H1 (cell line): ENCODE data around the gene UTS2R. TPM values are rescaled to one million over a fixed set of nuclear protein-coding genes. Genes with fewer than 3 reads are reported as not detected.

Experiments
- CHD1 ChIP-seq: IDR thresholded peaks from 2 replicates; pipeline ENCODE4 v1.6.1; 2012; ENCODE audit warnings: low read depth, low read length, improper control_type of control experiment
- CHD2 ChIP-seq: IDR thresholded peaks from 2 replicates; pipeline ENCODE4 v1.6.1; 2012; ENCODE audit warnings: low read length, improper control_type of control experiment
- EP300 ChIP-seq, 2 experiments: IDR thresholded peaks; 1 replicate in 1 of 2; 2 replicates in 1 of 2; pipeline ENCODE4 v1.6.1; 2011 to 2012; ENCODE audit warnings: low read depth in 2 of 2, low read length in 2 of 2, mild to moderate bottlenecking in 2 of 2, borderline replicate concordance in 1 of 2, inconsistent platforms in 1 of 2, moderate library complexity in 1 of 2
- GTF2F1 ChIP-seq: IDR thresholded peaks from 2 replicates; pipeline ENCODE4 v1.6.1; 2012; ENCODE audit warnings: low read depth, low read length, improper control_type of control experiment, borderline replicate concordance
- HDAC6 ChIP-seq: IDR thresholded peaks from one replicate; pipeline ENCODE4 v1.7.1; 2012; ENCODE audit warnings: low read depth, mild to moderate bottlenecking, inconsistent platforms, low read length, moderate library complexity
- SAP30 ChIP-seq: fragments of 300-600 bp; sonication (generic); IDR thresholded peaks from 2 replicates; pipeline ENCODE4 v1.7.1; 2012; ENCODE audit warnings: low read length, moderate library complexity, mild to moderate bottlenecking, inconsistent platforms; ENCODE audit not compliant: insufficient read depth, insufficient replicate concordance
- SIN3A ChIP-seq, 2 experiments: IDR thresholded peaks in 1 of 2; conservative IDR thresholded peaks in 1 of 2; 2 replicates each; pipeline ENCODE4 v1.6.1; 2011 to 2012; ENCODE audit warnings: low read length in 2 of 2, improper control_type of control experiment in 1 of 2, low read depth in 1 of 2, mild to moderate bottlenecking in 1 of 2
- SRF ChIP-seq: IDR thresholded peaks from 2 replicates; pipeline ENCODE4 v1.6.1; 2011; ENCODE audit warnings: mild to moderate bottlenecking, low read depth, low read length, moderate library complexity
- TEAD4 ChIP-seq: IDR thresholded peaks from 2 replicates; pipeline ENCODE4 v1.6.1; 2012; ENCODE audit warnings: low read depth, low read length, inconsistent platforms, mixed read lengths
- YY1 ChIP-seq: IDR thresholded peaks from 2 replicates; pipeline ENCODE4 v1.6.1; 2011; ENCODE audit warnings: low read depth, mild to moderate bottlenecking, low read length
- polyA plus RNA-seq, 7 experiments: library from polyadenylated mRNA; depleted of rRNA in 3 of 7; stranded (reverse) in 5 of 7; unstranded in 2 of 7; fragments of >200 nt in 5 of 7; fragments of 200-250 nt in 2 of 7; gene quantifications; 1 replicate in 5 of 7; 2 replicates in 1 of 7; 4 replicates in 1 of 7; pipeline versions ENCODE4 v1.2.1 to v1.2.3, GENCODE V29; 2011 to 2013; ENCODE audit warnings: missing spikeins in 2 of 7, mixed read lengths in 2 of 7
- total RNA-seq: library from RNA; stranded (reverse); fragmentation: NEBNext Ultra II Directional; extraction: Animal tissue kit (Norgen Biotek cat#: 25700); gene quantifications from 2 replicates; pipeline ENCODE4 v1.2.1, GENCODE V29; 2021
- TF ChIP-seq, protein P1 (sequence below): fragments of 300-600 bp; sonication (generic); IDR thresholded peaks from 2 replicates; pipeline ENCODE4 v1.7.1; 2012; ENCODE audit warnings: low read length, moderate library complexity, mild to moderate bottlenecking, inconsistent platforms; ENCODE audit not compliant: insufficient replicate concordance

UTS2R gene
- total and polyA plus RNA-seq, 2 of the 8 experiments (the other 6 are each of a cell fraction or from before 2014, with no cell fraction given) = 0.27 TPM; not detected in 1

DNA sequence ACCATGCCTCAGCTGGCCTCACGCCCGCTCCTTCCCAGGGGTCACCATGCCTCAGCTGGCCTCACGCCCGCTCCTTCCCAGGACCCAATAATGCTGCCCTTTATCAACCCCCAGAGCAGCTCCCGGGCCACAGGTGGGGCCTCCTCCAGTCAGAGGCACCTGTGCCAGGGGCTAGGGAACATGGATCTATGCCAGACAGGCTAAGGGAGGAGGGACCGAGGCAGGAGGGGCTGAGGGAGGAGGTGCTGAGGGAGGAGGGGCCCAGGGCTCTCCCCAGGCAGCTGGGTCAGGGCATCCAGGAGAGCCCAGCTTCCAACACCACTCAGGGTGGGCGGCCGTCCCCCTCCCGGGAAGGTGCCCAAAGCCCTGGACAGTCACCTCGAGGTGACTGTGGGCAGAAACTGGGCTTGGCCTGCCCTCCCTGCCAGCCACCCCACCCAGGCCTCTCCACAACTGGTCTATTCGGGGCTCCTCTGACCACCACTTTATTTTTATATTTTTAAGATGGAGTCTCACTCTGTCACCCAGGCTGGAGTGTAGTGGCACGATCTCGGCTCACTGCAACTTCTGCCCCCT is 19.4 kb downstream of the UTS2R start (continued):
- TF ChIP-seq, protein P1, sequence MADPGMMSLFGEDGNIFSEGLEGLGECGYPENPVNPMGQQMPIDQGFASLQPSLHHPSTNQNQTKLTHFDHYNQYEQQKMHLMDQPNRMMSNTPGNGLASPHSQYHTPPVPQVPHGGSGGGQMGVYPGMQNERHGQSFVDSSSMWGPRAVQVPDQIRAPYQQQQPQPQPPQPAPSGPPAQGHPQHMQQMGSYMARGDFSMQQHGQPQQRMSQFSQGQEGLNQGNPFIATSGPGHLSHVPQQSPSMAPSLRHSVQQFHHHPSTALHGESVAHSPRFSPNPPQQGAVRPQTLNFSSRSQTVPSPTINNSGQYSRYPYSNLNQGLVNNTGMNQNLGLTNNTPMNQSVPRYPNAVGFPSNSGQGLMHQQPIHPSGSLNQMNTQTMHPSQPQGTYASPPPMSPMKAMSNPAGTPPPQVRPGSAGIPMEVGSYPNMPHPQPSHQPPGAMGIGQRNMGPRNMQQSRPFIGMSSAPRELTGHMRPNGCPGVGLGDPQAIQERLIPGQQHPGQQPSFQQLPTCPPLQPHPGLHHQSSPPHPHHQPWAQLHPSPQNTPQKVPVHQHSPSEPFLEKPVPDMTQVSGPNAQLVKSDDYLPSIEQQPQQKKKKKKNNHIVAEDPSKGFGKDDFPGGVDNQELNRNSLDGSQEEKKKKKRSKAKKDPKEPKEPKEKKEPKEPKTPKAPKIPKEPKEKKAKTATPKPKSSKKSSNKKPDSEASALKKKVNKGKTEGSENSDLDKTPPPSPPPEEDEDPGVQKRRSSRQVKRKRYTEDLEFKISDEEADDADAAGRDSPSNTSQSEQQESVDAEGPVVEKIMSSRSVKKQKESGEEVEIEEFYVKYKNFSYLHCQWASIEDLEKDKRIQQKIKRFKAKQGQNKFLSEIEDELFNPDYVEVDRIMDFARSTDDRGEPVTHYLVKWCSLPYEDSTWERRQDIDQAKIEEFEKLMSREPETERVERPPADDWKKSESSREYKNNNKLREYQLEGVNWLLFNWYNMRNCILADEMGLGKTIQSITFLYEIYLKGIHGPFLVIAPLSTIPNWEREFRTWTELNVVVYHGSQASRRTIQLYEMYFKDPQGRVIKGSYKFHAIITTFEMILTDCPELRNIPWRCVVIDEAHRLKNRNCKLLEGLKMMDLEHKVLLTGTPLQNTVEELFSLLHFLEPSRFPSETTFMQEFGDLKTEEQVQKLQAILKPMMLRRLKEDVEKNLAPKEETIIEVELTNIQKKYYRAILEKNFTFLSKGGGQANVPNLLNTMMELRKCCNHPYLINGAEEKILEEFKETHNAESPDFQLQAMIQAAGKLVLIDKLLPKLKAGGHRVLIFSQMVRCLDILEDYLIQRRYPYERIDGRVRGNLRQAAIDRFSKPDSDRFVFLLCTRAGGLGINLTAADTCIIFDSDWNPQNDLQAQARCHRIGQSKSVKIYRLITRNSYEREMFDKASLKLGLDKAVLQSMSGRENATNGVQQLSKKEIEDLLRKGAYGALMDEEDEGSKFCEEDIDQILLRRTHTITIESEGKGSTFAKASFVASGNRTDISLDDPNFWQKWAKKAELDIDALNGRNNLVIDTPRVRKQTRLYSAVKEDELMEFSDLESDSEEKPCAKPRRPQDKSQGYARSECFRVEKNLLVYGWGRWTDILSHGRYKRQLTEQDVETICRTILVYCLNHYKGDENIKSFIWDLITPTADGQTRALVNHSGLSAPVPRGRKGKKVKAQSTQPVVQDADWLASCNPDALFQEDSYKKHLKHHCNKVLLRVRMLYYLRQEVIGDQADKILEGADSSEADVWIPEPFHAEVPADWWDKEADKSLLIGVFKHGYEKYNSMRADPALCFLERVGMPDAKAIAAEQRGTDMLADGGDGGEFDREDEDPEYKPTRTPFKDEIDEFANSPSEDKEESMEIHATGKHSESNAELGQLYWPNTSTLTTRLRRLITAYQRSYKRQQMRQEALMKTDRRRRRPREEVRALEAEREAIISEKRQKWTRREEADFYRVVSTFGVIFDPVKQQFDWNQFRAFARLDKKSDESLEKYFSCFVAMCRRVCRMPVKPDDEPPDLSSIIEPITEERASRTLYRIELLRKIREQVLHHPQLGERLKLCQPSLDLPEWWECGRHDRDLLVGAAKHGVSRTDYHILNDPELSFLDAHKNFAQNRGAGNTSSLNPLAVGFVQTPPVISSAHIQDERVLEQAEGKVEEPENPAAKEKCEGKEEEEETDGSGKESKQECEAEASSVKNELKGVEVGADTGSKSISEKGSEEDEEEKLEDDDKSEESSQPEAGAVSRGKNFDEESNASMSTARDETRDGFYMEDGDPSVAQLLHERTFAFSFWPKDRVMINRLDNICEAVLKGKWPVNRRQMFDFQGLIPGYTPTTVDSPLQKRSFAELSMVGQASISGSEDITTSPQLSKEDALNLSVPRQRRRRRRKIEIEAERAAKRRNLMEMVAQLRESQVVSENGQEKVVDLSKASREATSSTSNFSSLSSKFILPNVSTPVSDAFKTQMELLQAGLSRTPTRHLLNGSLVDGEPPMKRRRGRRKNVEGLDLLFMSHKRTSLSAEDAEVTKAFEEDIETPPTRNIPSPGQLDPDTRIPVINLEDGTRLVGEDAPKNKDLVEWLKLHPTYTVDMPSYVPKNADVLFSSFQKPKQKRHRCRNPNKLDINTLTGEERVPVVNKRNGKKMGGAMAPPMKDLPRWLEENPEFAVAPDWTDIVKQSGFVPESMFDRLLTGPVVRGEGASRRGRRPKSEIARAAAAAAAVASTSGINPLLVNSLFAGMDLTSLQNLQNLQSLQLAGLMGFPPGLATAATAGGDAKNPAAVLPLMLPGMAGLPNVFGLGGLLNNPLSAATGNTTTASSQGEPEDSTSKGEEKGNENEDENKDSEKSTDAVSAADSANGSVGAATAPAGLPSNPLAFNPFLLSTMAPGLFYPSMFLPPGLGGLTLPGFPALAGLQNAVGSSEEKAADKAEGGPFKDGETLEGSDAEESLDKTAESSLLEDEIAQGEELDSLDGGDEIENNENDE = no peak
- TF ChIP-seq HDAC6 = no peak
- no peak for TF ChIP-seq SAP30
- TF ChIP-seq SIN3A (conservative IDR thresholded peaks at IDR 0.05 in 1 of 2, IDR thresholded peaks at IDR 0.05 in 1 of 2; ENCODE audit: low read depth in 1 of 2, low read length in 2 of 2) = no peak
- TF ChIP-seq SRF = no peak
- TF ChIP-seq TEAD4 = no peak
- TF ChIP-seq CHD2 = no peak
- TF ChIP-seq YY1 = no peak
- no peak for TF ChIP-seq GTF2F1
- TF ChIP-seq EP300 (IDR thresholded peaks at IDR 0.05; ENCODE audit: borderline replicate concordance in 1 of 2, low read depth in 2 of 2, low read length in 2 of 2) = no peak
- TF ChIP-seq CHD1 = no peak
